ENCODE measurements around the gene TGFB1.

DNA sequence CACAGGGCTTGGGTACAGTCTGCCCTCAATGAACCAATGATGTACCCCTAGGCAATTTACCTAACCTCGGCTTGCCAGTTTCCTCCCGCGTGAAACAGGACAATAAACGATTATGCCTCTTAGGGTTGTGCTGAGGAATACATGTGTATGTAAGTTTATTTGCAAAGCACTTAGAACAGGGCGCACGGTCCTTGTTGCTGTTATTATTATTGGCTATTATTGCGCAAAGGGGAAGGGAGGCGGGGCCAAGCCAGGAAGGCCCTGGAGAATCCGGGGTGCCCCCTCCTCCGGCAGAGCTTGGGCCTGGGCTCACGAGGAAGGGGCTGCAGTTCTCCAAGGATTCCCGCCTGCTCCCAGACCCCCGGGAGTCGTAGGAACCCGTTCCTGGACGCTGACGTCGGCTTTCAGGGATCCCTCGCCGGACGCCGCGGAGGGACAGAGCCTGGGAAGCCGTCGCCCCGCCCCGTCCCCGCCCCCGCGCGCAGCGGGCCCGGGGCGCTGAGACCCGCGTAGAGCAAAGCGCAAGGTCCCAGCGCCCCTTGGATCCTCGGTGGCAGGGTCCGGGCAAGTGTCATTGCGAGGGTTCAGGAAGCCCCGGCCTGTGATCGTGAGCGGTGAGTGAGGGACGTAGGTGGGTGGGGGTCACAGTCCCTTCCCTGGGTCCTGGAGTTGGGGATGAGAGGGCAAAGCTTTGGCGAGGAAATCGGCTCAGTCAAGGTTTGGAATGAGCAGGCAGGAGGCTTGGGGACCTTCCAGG lies 22.7 kb upstream of the TGFB1 start, which contains the start of gene TMEM91:
- TF ChIP-seq, protein P1, sequence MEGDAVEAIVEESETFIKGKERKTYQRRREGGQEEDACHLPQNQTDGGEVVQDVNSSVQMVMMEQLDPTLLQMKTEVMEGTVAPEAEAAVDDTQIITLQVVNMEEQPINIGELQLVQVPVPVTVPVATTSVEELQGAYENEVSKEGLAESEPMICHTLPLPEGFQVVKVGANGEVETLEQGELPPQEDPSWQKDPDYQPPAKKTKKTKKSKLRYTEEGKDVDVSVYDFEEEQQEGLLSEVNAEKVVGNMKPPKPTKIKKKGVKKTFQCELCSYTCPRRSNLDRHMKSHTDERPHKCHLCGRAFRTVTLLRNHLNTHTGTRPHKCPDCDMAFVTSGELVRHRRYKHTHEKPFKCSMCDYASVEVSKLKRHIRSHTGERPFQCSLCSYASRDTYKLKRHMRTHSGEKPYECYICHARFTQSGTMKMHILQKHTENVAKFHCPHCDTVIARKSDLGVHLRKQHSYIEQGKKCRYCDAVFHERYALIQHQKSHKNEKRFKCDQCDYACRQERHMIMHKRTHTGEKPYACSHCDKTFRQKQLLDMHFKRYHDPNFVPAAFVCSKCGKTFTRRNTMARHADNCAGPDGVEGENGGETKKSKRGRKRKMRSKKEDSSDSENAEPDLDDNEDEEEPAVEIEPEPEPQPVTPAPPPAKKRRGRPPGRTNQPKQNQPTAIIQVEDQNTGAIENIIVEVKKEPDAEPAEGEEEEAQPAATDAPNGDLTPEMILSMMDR (IDR thresholded peaks at IDR 0.05; ENCODE audit: low read depth, low read length, poor library complexity, severe bottlenecking) = no peak
- no peak for TF ChIP-seq EZH2phosphoT487 (IDR thresholded peaks at IDR 0.05; ENCODE audit: borderline replicate concordance, low read length)

All from DOHH2 (cell line).